Effector CD8-positive, alpha-beta T cell (primary cell): ENCODE results near the gene OR6C70.
"Not testable (repeated sequence)": the region's sequence is repeated elsewhere in the genome, so short reads cannot be mapped to it uniquely, and the experiment has no call there.

Source experiments
- DNase-seq: peaks from one replicate; lab custom pipeline; 2025; lab: John Stamatoyannopoulos, UW
- total RNA-seq, 4 experiments: gene quantifications; one replicate each; lab custom pipeline; 2026; lab: John Stamatoyannopoulos, UW

Gene OR6C70
- total RNA-seq, result 0 reads per million in 4 experiments

DNA sequence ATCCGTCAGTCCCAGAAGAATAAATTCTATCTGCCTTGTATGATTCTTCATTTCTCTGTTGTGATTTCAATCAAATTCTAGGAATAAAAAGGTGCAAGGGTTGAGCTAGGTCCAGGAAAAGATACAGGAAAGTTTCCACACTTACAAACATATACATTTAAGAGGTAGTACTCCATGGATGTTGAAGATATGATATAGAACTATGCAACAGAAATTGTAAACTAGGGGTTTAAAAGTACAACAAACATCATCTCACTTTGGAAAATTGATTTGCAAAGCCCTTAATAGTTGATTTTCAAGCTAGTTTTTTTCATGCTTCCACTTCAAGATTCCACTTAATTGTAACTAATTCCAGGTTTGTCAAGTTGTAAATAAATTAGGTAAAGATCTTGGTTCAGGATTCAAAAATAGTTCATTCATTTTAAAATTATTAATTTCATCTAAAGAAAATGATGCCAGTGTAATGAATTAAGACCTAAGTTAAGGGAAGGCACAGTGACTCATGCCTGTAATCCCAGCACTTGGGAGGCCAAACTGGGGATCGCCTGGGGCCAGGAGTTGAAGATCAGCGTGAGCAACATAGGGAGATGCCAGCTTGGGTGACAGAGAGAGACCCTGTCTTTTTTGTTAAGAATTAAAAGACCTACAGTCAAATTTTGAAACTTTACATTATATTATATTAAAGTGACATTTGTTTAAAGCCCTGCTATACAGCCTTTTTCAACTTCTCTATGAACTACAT is at the start of gene OR6C70:
TSS of gene OR6C70 (minus strand) at position 51 of the 742 bp plus-strand sequence. CDS start at position 51, 0 bp downstream.
- DNase-seq, result no peak

- DNase-seq, result no peak
These were observed 46.5 kb upstream of the OR6C70 start for GRCh38 chr12:55516391-55516790.

- no peak for DNase-seq
These were observed 45.8 kb upstream of the OR6C70 start for GRCh38 chr12:55515696-55516095.

DNA sequence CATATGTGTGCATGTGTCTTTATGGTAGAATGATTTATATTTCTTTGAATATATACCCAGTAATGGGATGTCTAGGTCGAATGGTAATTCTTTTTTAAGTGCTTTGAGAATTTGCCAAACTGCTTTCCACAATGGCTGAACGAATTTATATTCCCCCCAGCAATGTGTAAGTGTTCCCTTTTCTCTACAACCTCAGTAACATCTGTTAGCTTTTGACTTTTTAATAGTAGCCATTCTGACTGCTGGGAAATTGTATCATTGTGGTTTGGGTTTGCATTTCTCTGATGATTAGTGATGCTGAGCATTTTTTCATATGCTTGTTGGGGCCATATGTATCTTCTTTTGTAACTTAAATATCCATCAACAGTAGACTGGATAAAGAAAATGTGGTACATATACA is 31.7 kb upstream of the OR6C70 start:
- no peak for DNase-seq

DNA sequence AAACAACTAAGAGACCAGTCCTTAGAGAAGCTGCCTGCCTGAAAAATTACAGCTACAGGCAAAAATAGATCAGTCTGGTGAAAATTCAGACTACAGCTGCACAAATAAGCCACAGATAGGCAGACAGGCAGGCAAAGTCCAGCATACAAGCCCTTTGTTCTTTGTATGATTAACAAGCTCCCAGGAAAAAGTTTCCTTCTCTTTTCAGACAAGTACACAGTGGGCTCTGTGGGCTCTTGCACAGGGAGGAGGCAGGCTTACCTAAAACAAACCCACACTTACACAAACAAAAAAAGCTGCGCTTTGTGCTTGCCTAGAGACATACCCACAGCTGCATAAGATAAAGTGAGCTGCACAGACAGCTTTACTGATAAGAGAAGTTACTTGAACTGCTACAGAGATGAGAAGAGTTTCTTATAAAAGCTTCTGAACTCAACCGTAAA is 29.9 kb upstream of the OR6C70 start:
- no peak for DNase-seq

- DNase-seq, result no peak
These were observed 29.3 kb upstream of the OR6C70 start for GRCh38 chr12:55499231-55499630.

DNA sequence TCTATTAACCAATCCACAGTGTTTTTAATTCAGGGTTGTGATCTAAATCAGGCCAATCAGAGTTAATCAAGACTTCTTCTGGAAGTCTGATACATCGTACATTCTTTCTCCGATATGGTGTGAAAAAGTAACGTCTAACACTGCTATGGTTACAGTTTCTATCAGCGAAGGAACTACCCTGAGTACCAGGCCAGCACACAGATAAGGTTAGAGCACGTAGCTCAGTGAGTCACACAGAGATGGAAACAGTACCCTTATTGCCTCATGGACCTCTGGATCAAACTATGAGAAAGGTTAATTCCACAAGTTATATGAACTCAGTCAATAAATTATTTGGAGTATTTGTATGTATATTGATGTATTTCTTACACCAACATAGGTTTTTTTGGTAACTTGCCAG is 25.6 kb upstream of the OR6C70 start:
- DNase-seq, result no peak

- DNase-seq, result no peak
These were observed 22.1 kb upstream of the OR6C70 start, which contains the start of gene OR6C68 for GRCh38 chr12:55492078-55492477. TSS of gene OR6C68 (plus strand) at chr12:55492378. CDS start at chr12:55492378, 0 bp downstream.

DNA sequence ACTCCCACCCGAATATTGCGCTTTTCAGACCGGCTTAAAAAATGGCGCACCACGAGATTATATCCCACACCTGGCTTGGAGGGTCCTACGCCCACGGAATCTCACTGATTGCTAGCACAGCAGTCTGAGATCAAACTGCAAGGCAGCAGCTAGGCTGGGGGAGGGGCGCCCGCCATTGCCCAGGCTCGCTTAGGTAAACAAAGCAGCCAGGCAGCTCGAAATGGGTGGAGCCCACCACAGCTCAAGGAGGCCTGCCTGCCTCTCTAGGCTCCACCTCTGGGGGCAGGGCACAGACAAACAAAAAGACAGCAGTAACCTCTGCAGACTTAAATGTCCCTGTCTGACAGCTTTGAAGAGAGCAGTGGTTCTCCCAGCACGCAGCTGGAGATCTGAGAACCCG is 14.3 kb upstream of the OR6C70 start:
- not testable (repeated sequence) for DNase-seq

GRCh38 chr12:55479136-55479535 is 9.2 kb upstream of the OR6C70 start:
- DNase-seq, result not testable (repeated sequence)

- DNase-seq, result no peak
These were observed 2.3 kb upstream of the OR6C70 start for GRCh38 chr12:55472264-55472663.

- DNase-seq, result no peak
These were observed 647 bp downstream of the OR6C70 start for GRCh38 chr12:55469291-55469690.

GRCh38 chr12:55467836-55468235 is 2.1 kb downstream of the OR6C70 start:
- no peak for DNase-seq

DNA sequence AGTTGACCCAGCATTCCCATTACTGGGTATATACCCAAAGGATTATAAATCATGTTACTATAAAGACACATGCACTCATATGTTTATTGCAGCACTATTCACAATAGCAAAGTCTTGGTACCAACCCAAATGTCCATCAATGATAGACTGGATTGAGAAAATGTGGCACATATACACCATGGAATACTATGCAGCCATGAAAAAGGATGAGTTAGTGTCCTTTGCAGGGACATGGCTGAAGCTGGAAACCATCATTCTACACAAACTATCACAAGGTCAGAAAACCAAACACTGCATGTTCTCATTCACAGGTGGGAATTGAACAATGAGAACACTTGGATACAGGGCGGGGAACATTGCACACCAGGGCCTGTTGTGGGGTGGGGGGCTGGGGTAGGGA is 5.0 kb downstream of the OR6C70 start:
- not testable (repeated sequence) for DNase-seq

DNA sequence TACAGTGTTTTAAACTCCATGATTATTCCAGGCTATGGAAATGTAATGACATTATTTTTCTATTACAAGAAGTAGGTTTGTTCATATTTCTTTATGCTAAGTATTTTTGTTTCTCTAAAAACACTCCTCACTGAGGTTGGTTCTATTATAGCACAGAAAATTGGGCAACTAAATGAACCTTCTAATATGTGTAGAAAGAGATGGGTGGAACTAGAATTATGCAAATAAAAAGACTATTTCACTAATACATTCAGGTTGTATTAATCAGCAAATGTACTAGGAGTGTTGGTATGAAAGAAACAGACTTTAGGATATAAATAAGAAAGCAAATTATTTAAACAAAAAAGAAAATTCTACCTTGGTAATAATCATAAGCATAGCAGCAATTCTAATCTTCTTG is 21.1 kb downstream of the OR6C70 start:
- no peak for DNase-seq

- DNase-seq, result no peak
These were observed 23.6 kb downstream of the OR6C70 start for GRCh38 chr12:55446326-55446725.

DNA sequence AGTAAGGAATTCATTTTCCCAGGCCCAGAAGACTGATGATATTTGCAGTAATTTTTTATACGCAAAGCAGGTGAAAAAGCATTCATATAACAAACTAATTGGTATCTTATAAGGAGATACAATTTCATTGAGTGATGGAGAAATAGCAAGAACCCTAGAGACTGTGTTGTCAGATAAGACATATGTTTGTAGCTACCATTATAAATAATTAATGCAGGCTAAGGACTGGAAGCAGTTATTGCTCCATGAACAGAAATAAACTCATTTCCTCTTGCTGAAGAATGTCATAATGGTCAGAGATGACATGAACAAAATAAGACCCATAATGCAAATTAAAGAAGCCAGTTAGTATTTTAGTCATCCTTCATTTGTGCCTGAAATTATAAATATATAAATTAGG is 24.6 kb downstream of the OR6C70 start:
- DNase-seq, result no peak

DNA sequence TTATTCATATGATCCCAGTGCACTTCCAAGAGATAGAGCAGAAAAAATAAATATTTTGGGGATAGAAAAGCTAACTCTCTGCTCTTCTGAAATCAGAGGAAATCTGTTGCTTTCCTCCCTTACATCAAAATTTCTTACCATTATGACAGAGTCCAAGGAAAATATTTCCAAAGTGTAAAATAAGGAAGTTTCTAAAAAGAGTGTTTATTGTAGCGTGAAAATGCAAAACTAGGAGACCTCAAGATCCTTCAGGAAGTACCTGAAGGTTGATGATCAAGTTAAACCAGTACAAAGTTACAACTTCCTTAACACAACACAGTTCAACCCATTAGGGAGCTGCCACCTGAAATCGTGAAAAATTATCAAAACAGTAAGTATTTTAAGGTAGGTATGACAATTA is 26.2 kb downstream of the OR6C70 start, which contains the start of gene OR6C2:
TSS of gene OR6C2 (plus strand) at position 301 of the 400 bp plus-strand sequence. CDS start 8,138 bp downstream, outside the sequence.
- DNase-seq, result no peak

GRCh38 chr12:55441233-55441632 is 28.7 kb downstream of the OR6C70 start:
- not testable (repeated sequence) for DNase-seq

DNA sequence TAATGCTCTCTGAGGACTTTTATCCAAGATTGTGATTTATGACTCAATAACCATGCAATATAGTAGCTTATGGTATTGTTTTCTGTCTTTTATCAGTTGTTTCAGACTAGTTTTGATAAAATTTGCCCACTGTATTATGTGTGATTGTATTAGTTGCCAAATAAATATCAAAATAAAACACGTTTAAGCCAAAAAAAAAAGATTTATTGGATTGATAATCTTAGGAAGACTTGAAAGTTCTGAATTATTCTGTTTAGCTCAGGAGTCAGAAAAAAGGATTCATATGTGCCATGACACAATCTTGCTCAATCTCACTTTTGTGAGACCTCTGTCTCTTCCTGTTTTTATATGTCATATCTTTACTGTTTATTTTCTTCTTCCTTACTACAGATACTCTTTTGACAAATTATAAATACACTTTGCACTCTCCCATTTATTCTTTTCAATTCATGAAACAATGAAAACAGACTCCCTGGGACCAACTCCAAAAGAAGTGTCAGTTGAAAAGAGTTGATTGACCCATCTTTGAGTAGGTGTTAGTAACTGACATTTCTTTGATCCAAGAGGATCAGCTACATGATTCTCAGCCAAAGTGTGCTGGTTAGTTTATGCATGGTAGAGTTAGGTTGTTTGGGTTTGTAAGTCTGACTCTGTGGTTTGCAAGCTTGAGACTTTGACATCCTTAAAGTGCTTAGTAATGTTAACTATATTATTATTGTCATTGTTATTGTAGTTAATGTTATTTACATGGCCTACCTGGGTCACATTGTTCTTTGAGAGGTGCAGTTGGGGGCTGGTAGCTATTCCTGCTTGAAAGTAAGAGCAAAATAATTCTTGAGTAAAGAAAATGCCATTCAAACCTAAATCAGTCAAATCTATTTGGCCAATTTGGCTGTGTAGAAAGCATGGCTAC is 41.4 kb downstream of the OR6C70 start:
- DNase-seq, result no peak

DNA sequence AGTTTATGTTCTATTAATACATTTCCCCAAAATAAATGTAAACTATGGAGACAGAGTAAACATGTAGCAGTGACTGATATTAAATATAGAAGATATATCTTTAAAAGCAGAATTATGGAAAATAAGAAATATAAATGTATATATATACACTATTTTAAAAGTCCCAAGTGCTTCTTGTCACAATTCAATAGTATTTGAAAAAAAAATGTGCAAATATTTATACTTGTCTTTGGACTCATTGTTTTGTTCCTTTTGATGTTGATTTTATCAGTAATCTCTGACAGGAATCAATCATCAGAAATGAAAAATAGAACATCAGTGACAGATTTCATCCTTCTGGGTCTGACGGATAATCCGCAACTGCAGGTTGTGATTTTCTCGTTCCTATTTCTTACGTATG is 44.0 kb downstream of the OR6C70 start, which contains the start of gene OR6C76:
TSS of gene OR6C76 (plus strand) at position 301 of the 400 bp plus-strand sequence. CDS start at position 301, 0 bp downstream.
- DNase-seq, result no peak

DNA sequence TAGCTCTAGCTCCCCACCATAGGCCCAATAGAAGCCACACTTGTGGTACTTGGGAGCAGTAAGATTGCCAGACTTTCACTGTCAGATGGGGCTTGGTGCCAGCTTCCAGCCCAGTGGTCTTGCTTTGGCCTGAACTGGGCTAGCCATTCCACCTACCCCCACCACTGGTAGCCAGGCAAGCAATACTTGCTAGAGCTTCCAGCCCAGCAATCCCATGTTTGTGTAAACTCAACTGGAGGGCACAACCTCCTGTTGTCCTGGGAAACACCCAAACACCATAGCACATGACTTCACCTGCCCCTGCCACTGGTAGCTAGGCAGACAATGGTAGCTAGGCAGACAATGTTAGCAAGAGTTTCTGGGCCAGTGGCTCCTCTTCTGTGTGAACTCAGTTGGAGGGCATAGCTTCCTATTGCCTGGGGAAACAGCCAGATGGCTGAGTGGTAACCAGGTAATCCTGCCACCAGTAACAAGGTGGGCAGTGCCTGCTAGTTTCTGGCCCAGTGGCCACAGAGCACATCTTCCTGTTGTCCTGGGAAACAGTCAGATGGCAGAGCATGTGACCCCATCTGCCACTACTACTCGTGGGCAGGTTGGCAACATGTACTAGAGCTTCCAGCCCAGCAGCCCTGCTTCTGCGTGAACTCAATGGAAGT is 49.5 kb downstream of the OR6C70 start:
- DNase-seq, result no peak
